Stomach (tissue), 9 donors: ENCODE results near the gene SMC4. TPM values are rescaled to one million over a fixed set of nuclear protein-coding genes. Genes with fewer than 3 reads are reported as not detected.

Source experiments
- DNase-seq, 2 donors: peaks; one replicate each; pipeline versions ENCODE4 v3.0.0 to v3.0.0-alpha.2; 2013 to 2019
- H3K27ac ChIP-seq, 5 donors: fragments of 200-600 bp in 4 of 5; sonication (generic) in 4 of 5; one replicate each; pipeline ENCODE4 v1.5.1; 2013 to 2019; ENCODE audit warnings: mild to moderate bottlenecking in 1 of 5, moderate library complexity in 1 of 5
- H3K27me3 ChIP-seq, 3 donors: fragments of 200-600 bp; sonication (generic); one replicate each; pipeline ENCODE4 v1.5.1; 2017 to 2019; ENCODE audit warnings: mixed run types in 1 of 3
- H3K36me3 ChIP-seq, 4 donors: fragments of 200-600 bp; sonication (generic); 1 replicate in 3 of 4; 2 replicates in 1 of 4; pipeline ENCODE4 v1.5.1; 2016 to 2019
- H3K4me1 ChIP-seq, 4 donors: fragments of 200-600 bp; sonication (generic); one replicate each; pipeline ENCODE4 v1.5.1; 2016 to 2019
- H3K4me3 ChIP-seq, 4 donors: fragments of 200-600 bp; sonication (generic) in 3 of 4; one replicate each; pipeline ENCODE4 v1.5.1; 2016 to 2019; ENCODE audit warnings: mild to moderate bottlenecking in 1 of 4
- H3K9me3 ChIP-seq, 4 donors: fragments of 200-600 bp; sonication (generic); one replicate each; pipeline ENCODE4 v1.5.1; 2016 to 2019
- CTCF ChIP-seq, 7 experiments: fragments of 450-650 bp in 4 of 7; fragments of 200-600 bp in 3 of 7; sonication (generic) in 3 of 7; IDR thresholded peaks; one replicate each; pipeline ENCODE4 v1.5.1; 2016 to 2019; ENCODE audit warnings: antibody characterized with exemption in 7 of 7, control low read depth in 2 of 7, mild to moderate bottlenecking in 1 of 7
- EP300 ChIP-seq: sonication (generic); formaldehyde crosslinking; IDR thresholded peaks from one replicate; pipeline ENCODE4 v1.6.1; 2017; ENCODE audit warnings: antibody characterized with exemption
- POLR2A ChIP-seq, 4 donors: fragments of 450-650 bp; IDR thresholded peaks; one replicate each; pipeline ENCODE4 v1.6.1; 2016; ENCODE audit warnings: antibody characterized with exemption in 4 of 4, control low read depth in 2 of 4, mild to moderate bottlenecking in 1 of 4, moderate library complexity in 1 of 4
- POLR2AphosphoS5 ChIP-seq, 3 donors: sonication (generic); formaldehyde crosslinking; IDR thresholded peaks; one replicate each; pipeline ENCODE4 v1.6.1; 2016; ENCODE audit warnings: antibody characterized with exemption in 3 of 3
- WGBS, 5 donors: extraction: QIAGEN DNeasy Blood & Tissue Kit in 3 of 5; methylation state at CpG; one replicate each; pipeline versions ENCODE4 v1.1.5 to v1.1.7; 2013 to 2018; 5-methylcytosine and 5-hydroxymethylcytosine counted together
- intact Hi-C: fragments of 100-400 bp; cut with DNase I; formaldehyde crosslinking; loops from one replicate; pipeline ENCODE4 v1.15.1; 2023; ENCODE audit warnings: low total_unique reads
- polyA plus RNA-seq, 3 donors: library from polyadenylated mRNA; stranded (reverse); fragments of 200-250 nt; gene quantifications; one replicate each; pipeline ENCODE4 v1.2.3, GENCODE V29; 2013
- total RNA-seq, 5 donors: library from RNA; depleted of rRNA; stranded (reverse); fragments of >200 nt; gene quantifications; one replicate each; pipeline versions ENCODE4 v1.1.0 to v1.2.3, GENCODE V29; 2014 to 2016
- donor health status: healthy with polysubstance abuse.
- donor health status: Bipolar disorder and iron deficiency.
- donor health status: healthy.

Gene SMC4
- total and polyA plus RNA-seq, 8 donors = 12.8 to 122 (median 46.7) TPM

DNA sequence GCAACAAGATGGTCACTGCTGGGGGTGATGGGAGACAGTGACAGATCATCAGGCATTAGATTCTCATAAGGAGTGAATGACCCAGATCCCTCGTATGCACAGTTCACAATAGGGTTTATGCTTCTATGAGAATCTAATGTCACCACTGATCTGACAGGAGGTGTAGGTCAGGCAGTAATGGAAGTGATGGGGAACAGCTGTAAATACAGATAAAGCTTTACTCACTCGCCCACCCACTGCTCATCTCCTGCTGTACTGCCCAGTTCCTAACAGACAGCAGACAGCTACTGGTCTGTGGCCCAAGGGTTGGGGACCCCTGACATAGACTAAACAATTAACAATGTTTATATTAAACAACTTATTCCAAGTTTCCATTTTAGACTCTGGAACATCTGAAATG is 25.8 kb upstream of the SMC4 start:
- TF ChIP-seq POLR2AphosphoS5 (IDR thresholded peaks at IDR 0.05) = no peak
- no peak for TF ChIP-seq EP300
- TF ChIP-seq POLR2A (IDR thresholded peaks at IDR 0.05) = no peak
- no peak for TF ChIP-seq CTCF (IDR thresholded peaks at IDR 0.05)
- DNase-seq = no peak
- Histone ChIP-seq H3K27ac (no peak overlapping the region), H3K27me3 (no peaks in the 10 kb centered on the region), H3K4me3 (no peak overlapping the region), H3K36me3 (peaks cover 6 to 46% (median 37%) of the 10 kb centered on the region in 4 donors), H3K4me1 (no peaks in the 10 kb centered on the region), H3K9me3 (no peaks in the 10 kb centered on the region)
- 93 to 98% (median 96%) methylated on average over 2 of the region's 2 CpGs for WGBS, 5 donors
- intact Hi-C loops = no loop called here

- H3K27ac ChIP-seq = no peak overlapping the region
- DNase-seq = no peak
- intact Hi-C loops = no loop called here
- no peak overlapping the region for H3K4me3 ChIP-seq
- WGBS, 5 donors = 36 to 53% (median 45%) methylated on average over 2 of the region's 2 CpGs
- H3K4me1 ChIP-seq = no peaks in the 10 kb centered on the region
- no peaks in the 10 kb centered on the region for H3K9me3 ChIP-seq
- no peaks in the 10 kb centered on the region for H3K27me3 ChIP-seq
- H3K36me3 ChIP-seq = peaks cover 6 to 46% (median 37%) of the 10 kb centered on the region in 4 donors
- TF ChIP-seq POLR2A (IDR thresholded peaks at IDR 0.05) (no peak), POLR2AphosphoS5 (IDR thresholded peaks at IDR 0.05) (no peak), EP300 (no peak), CTCF (IDR thresholded peaks at IDR 0.05) (no peak)
Observed at GRCh38 chr3:160374472-160374871, 25.0 kb upstream of the SMC4 start.

DNA sequence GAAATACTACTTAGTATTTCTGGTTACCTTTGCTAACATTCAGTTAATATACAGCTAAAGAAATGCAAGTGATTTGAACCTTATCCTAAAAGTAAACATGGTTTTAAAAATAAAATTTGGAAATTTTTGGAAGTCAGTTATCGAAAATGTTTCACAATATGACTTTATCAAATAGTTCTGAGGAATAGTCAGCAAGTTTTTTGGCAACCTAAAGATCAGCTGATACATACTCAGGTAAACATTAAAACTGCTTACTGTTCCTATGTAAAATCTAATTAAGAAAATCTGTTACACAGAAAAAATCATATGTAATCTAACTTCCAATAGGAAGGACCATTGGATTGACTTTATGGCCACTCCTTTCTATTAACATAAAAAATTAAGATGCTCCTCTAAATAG is 24.5 kb upstream of the SMC4 start:
- no peaks in the 10 kb centered on the region for H3K4me1 ChIP-seq
- peaks cover 6 to 46% (median 37%) of the 10 kb centered on the region in 4 donors for H3K36me3 ChIP-seq
- TF ChIP-seq CTCF (IDR thresholded peaks at IDR 0.05) (no peak), EP300 (no peak), POLR2A (IDR thresholded peaks at IDR 0.05) (no peak), POLR2AphosphoS5 (IDR thresholded peaks at IDR 0.05) (no peak)
- no peaks in the 10 kb centered on the region for H3K27me3 ChIP-seq
- DNase-seq = no peak
- H3K9me3 ChIP-seq = no peaks in the 10 kb centered on the region
- WGBS, 5 donors = 33 to 77% (median 51%) methylated on average over 1 of the region's 1 CpG
- H3K4me3 ChIP-seq = no peak overlapping the region
- no peak overlapping the region for H3K27ac ChIP-seq
- intact Hi-C loops = no loop called here

GRCh38 chr3:160376681-160377080 is 22.8 kb upstream of the SMC4 start:
- H3K4me1 ChIP-seq = no peaks in the 10 kb centered on the region
- TF ChIP-seq POLR2A (IDR thresholded peaks at IDR 0.05) (no peak), CTCF (IDR thresholded peaks at IDR 0.05) (no peak), EP300 (no peak), POLR2AphosphoS5 (IDR thresholded peaks at IDR 0.05) (no peak)
- H3K27me3 ChIP-seq = no peaks in the 10 kb centered on the region
- no peak for DNase-seq
- H3K4me3 ChIP-seq = no peak overlapping the region
- H3K27ac ChIP-seq = no peak overlapping the region
- 81 to 100% (median 100%) methylated on average over 2 of the region's 2 CpGs for WGBS, 5 donors
- intact Hi-C loops = no loop called here
- no peaks in the 10 kb centered on the region for H3K9me3 ChIP-seq
- H3K36me3 ChIP-seq = peaks cover 6 to 46% (median 34%) of the 10 kb centered on the region in 4 donors
